ENCODE results near the gene NOP14. TPM values are rescaled to one million over a fixed set of nuclear protein-coding genes. Genes with fewer than 3 reads are reported as not detected.

NOP14 gene
- 10 to 100 TPM; 13.3 to 25.4 TPM for total RNA-seq
- polyA plus RNA-seq, result 10 to 100 TPM; 18.9 to 20.4 TPM
- long read RNA-seq, donor 1, partial matches to known transcripts, result 0 of 1 reads
- long read RNA-seq, donor 1, other reads (novel, unspliced or antisense), result 0 of 1 reads
- long read RNA-seq, donor 2, result 0 reads
- long read RNA-seq, donor 3, partial matches to known transcripts, result 6 of 6 reads
- long read RNA-seq, donor 3, other reads (novel, unspliced or antisense), result 0 of 6 reads
- long read RNA-seq, donor 4, result 0 reads
- long read RNA-seq, donor 5, partial matches to known transcripts, result 5 of 7 reads
- long read RNA-seq, donor 5, other reads (novel, unspliced or antisense), result 0 of 7 reads

DNA sequence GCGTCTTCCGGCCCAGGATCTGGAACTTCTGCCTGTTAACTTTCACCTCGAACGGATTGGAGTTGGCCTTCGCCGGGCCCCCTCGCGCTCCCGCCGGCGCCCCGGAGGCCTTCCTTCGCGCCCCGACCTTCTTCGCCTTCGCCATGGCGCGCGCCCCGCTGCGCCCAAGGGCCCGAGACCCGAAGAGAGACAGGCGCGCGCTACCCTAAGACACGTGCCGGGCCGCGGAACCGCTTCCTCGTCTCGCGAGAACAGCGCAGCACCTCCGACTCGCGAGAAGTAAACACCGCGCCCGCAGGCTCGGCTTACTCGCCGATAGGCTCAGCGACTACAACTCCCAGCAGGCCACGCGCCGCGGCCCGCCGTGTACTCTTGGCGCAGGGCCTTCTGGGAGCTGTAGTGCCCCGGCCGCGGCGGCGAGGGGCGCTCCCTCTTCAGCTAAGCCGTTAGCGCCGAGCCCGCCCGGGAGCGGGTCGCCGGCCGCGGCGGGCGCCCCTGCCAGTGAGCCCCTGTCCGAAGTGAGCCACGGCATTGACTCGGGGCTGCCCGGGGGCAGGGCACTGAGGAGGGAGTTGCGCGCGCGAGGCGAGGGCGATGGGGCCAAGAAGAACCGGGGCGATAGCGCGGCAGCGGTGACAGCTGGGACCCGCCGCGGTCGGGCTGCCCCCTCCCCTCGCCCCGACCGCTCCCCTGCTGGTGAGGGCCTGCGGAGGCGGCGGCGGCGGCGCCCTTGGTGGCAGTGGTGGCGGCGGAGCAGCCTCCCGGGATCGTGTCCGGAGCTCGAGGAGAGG is at the start of gene NOP14, which contains the start of gene GRK4:
Gene NOP14 (minus strand): TSS at position 232 of the 791 bp plus-strand sequence. CDS start 87 bp downstream, at position 145.
Gene GRK4 (plus strand): TSS at position 397 of the 791 bp plus-strand sequence. CDS start 500 bp downstream, outside the sequence.
- Histone ChIP-seq H3K9me3 (ENCODE audit: control insufficient read depth in 4 of 4, insufficient read depth in 3 of 4, low read length in 3 of 4) (peaks cover 0 to 2% (median 0%) of the 10 kb centered on the region in 4 donors), H3K4me1 (ENCODE audit: control insufficient read depth in 5 of 5, insufficient read depth in 5 of 5, low read length in 5 of 5) (peaks cover 0 to 30% (median 11%) of the 10 kb centered on the region in 5 donors), H3K36me3 (ENCODE audit: control insufficient read depth in 4 of 4, insufficient read depth in 4 of 4, low read length in 4 of 4) (peaks cover 0 to 3% (median 2%) of the 10 kb centered on the region in 4 donors), H3K27me3 (ENCODE audit: control insufficient read depth in 3 of 3, insufficient read depth in 3 of 3, low read length in 2 of 3) (no peaks in the 10 kb centered on the region), H3K9ac (ENCODE audit: insufficient read depth in 1 of 2, low read length in 2 of 2) (peak within 1 kb of the TSS; percentile 61 to 71), H3K27ac (ENCODE audit: low read depth in 1 of 2, low read length in 1 of 2) (peak within 1 kb of the TSS; percentile 88 to 92), H3K4me3 (peak within 1 kb of the TSS; percentile 94)
- peak; percentile 97 to 99 (median 98) for DNase-seq
- peak; percentile 97 for ATAC-seq (ENCODE audit: insufficient read depth, low FRiP score)
- 0% methylated on average over 83 to 105 of the region's 105 CpGs for WGBS, 2 donors
- TF ChIP-seq, protein P1, sequence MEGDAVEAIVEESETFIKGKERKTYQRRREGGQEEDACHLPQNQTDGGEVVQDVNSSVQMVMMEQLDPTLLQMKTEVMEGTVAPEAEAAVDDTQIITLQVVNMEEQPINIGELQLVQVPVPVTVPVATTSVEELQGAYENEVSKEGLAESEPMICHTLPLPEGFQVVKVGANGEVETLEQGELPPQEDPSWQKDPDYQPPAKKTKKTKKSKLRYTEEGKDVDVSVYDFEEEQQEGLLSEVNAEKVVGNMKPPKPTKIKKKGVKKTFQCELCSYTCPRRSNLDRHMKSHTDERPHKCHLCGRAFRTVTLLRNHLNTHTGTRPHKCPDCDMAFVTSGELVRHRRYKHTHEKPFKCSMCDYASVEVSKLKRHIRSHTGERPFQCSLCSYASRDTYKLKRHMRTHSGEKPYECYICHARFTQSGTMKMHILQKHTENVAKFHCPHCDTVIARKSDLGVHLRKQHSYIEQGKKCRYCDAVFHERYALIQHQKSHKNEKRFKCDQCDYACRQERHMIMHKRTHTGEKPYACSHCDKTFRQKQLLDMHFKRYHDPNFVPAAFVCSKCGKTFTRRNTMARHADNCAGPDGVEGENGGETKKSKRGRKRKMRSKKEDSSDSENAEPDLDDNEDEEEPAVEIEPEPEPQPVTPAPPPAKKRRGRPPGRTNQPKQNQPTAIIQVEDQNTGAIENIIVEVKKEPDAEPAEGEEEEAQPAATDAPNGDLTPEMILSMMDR (IDR thresholded peaks at IDR 0.05; ENCODE audit: control extremely low read depth, extremely low read depth), result peak; percentile 39

DNA sequence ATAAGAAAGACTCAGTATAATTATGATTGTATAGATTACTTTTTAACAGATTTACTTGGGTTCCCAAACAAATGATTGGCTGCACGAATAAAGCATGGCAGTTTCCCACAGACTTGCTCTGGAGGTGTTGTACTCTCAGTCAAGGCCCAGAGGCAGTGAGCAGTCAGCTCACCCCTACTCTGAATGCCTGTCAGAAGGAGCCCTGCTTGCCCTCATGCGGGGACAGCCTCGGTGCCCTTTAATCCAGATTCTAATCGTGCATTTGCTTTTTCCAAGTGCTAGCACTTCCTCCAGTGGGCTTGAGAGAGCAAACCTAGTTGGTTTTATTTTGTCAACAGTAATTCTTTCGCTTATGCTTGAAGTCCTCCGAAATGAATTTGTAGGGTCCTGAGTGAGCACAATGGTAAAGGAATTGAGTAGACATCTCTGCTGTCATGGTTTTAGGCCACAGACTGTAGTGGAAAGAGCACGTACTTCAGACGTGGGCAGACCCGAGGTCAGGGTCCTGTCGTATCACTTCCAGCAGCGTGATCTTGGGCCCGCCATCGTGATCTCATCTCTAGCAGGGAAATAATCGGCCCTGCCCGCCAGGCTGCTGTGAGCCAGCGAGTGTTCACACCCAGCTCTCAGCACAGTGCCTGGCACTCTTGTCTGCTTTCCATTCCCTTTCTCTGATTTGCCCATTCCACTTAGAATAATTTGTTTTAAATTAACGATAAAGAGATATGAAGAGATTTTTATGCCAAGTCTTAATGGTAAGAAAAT is 48.4 kb upstream of the NOP14 start:
- Histone ChIP-seq H3K36me3 (ENCODE audit: control insufficient read depth in 4 of 4, insufficient read depth in 4 of 4, low read length in 4 of 4) (peaks cover 0 to 5% (median 0%) of the 10 kb centered on the region in 4 donors), H3K9me3 (ENCODE audit: control insufficient read depth in 4 of 4, insufficient read depth in 3 of 4, low read length in 3 of 4) (no peaks in the 10 kb centered on the region), H3K4me3 (no peak overlapping the region), H3K27ac (ENCODE audit: low read depth in 1 of 2, low read length in 1 of 2) (no peak overlapping the region), H3K27me3 (ENCODE audit: control insufficient read depth in 3 of 3, insufficient read depth in 3 of 3, low read length in 2 of 3) (no peaks in the 10 kb centered on the region), H3K9ac (ENCODE audit: insufficient read depth in 1 of 2, low read length in 2 of 2) (peak overlapping the region in 1 of 2 donors; percentile 39), H3K4me1 (ENCODE audit: control insufficient read depth in 5 of 5, insufficient read depth in 5 of 5, low read length in 5 of 5) (peaks cover 0 to 14% (median 0%) of the 10 kb centered on the region in 5 donors)
- 89 to 94% methylated on average over 17 of the region's 17 CpGs for WGBS, 2 donors
- TF ChIP-seq, protein P1 (IDR thresholded peaks at IDR 0.05; ENCODE audit: control extremely low read depth, extremely low read depth), result no peak
- ATAC-seq (ENCODE audit: insufficient read depth, low FRiP score) (no peak), DNase-seq (no peak)

DNA sequence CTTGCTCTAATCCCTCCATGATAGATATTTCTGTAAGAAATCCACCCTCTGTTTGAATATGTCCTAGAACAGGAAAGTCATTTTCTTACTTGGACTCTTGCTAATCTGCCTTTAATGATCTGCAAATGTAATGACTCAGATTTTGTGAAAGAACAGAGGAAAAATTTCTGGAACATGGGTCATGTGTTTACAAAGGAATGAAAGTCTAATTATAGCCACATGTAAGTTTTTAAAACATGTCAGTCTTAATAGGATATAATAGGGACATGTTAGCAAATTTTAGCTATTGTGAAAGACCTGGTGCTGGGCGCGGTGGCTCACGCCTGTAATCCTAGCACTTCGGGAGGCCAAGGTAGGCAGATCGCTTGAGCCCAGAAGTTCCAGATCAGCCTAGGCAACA is 47.8 kb upstream of the NOP14 start:
- TF ChIP-seq, protein P1 (IDR thresholded peaks at IDR 0.05; ENCODE audit: control extremely low read depth, extremely low read depth), result no peak
- Histone ChIP-seq H3K4me3 (no peak overlapping the region), H3K27ac (ENCODE audit: low read depth in 1 of 2, low read length in 1 of 2) (no peak overlapping the region), H3K36me3 (ENCODE audit: control insufficient read depth in 4 of 4, insufficient read depth in 4 of 4, low read length in 4 of 4) (peaks cover 0 to 5% (median 0%) of the 10 kb centered on the region in 4 donors), H3K4me1 (ENCODE audit: control insufficient read depth in 5 of 5, insufficient read depth in 5 of 5, low read length in 5 of 5) (peaks cover 0 to 14% (median 0%) of the 10 kb centered on the region in 5 donors), H3K9me3 (ENCODE audit: control insufficient read depth in 4 of 4, insufficient read depth in 3 of 4, low read length in 3 of 4) (no peaks in the 10 kb centered on the region), H3K27me3 (ENCODE audit: control insufficient read depth in 3 of 3, insufficient read depth in 3 of 3, low read length in 2 of 3) (no peaks in the 10 kb centered on the region), H3K9ac (ENCODE audit: insufficient read depth in 1 of 2, low read length in 2 of 2) (peak overlapping the region in 1 of 2 donors; percentile 13)
- DNase-seq, result peak; percentile 28 to 90 (median 86)
- WGBS, 2 donors, result 86% methylated on average over 5 of the region's 5 CpGs
- no peak for ATAC-seq (ENCODE audit: insufficient read depth, low FRiP score)
